ENCODE results near the gene ARHGEF11. TPM values are rescaled to one million over a fixed set of nuclear protein-coding genes. Genes with fewer than 3 reads are reported as not detected.

The ARHGEF11 gene
- total and polyA plus RNA-seq, 9 of the 15 experiments (the other 6 are each of a cell fraction or from before 2014, with no cell fraction given) = 0.14 to 15.5 (median 9.0) TPM

GRCh38 chr1:156914440-156914856, 131.1 kb downstream of the ARHGEF11 start (continued):
- TF ChIP-seq, protein P1, sequence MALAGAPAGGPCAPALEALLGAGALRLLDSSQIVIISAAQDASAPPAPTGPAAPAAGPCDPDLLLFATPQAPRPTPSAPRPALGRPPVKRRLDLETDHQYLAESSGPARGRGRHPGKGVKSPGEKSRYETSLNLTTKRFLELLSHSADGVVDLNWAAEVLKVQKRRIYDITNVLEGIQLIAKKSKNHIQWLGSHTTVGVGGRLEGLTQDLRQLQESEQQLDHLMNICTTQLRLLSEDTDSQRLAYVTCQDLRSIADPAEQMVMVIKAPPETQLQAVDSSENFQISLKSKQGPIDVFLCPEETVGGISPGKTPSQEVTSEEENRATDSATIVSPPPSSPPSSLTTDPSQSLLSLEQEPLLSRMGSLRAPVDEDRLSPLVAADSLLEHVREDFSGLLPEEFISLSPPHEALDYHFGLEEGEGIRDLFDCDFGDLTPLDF (CRISPR knock-in tag; IDR thresholded peaks at IDR 0.05) = no peak
- TF ChIP-seq, protein P2, sequence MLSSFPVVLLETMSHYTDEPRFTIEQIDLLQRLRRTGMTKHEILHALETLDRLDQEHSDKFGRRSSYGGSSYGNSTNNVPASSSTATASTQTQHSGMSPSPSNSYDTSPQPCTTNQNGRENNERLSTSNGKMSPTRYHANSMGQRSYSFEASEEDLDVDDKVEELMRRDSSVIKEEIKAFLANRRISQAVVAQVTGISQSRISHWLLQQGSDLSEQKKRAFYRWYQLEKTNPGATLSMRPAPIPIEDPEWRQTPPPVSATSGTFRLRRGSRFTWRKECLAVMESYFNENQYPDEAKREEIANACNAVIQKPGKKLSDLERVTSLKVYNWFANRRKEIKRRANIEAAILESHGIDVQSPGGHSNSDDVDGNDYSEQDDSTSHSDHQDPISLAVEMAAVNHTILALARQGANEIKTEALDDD (IDR thresholded peaks at IDR 0.05) = no peak
- TF ChIP-seq NCOR1 (IDR thresholded peaks at IDR 0.05) = peak; percentile 72
- TF ChIP-seq, protein P3, sequence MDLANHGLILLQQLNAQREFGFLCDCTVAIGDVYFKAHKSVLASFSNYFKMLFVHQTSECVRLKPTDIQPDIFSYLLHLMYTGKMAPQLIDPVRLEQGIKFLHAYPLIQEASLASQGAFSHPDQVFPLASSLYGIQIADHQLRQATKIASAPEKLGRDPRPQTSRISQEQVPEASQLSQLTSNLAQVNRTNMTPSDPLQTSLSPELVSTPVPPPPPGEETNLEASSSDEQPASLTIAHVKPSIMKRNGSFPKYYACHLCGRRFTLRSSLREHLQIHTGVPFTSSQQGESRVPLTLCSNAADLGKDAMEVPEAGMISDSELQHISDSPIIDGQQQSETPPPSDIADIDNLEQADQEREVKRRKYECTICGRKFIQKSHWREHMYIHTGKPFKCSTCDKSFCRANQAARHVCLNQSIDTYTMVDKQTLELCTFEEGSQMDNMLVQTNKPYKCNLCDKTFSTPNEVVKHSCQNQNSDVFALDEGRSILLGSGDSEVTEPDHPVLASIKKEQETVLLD (IDR thresholded peaks at IDR 0.05) = peak; percentile 68
- peak; percentile 65 for TF ChIP-seq NEUROD1 (IDR thresholded peaks at IDR 0.05; ENCODE audit: borderline replicate concordance, low read depth, low read length, partially characterized antibody)
- peak; percentile 90 for TF ChIP-seq ARID1B (IDR thresholded peaks at IDR 0.05)
- no peak for TF ChIP-seq TEAD1 (CRISPR knock-in tag; IDR thresholded peaks at IDR 0.05)
- TF ChIP-seq MECOM (CRISPR knock-in tag; IDR thresholded peaks at IDR 0.05) = peak; percentile 97
- TF ChIP-seq NFYB (IDR thresholded peaks at IDR 0.05; ENCODE audit: extremely low read depth, insufficient read length) = no peak
- no peak for TF ChIP-seq POLR3A (IDR thresholded peaks at IDR 0.05; ENCODE audit: borderline replicate concordance, extremely low read depth, insufficient read depth, insufficient read length)
- TF ChIP-seq BACH1 (tag; IDR thresholded peaks at IDR 0.05) = no peak
- TF ChIP-seq RNF219 (CRISPR knock-in tag; IDR thresholded peaks at IDR 0.05) = no peak
- no peak for TF ChIP-seq SAFB (IDR thresholded peaks at IDR 0.05; ENCODE audit: borderline replicate concordance, low read depth, low read length)
- no peak for TF ChIP-seq ESRRB (CRISPR knock-in tag; IDR thresholded peaks at IDR 0.05; ENCODE audit: borderline replicate concordance)
- TF ChIP-seq ZNF609 (CRISPR knock-in tag; IDR thresholded peaks at IDR 0.05; ENCODE audit: borderline replicate concordance) = no peak
- no peak for TF ChIP-seq PPARD (CRISPR knock-in tag; IDR thresholded peaks at IDR 0.05)
- peak; percentile 45 for TF ChIP-seq RBBP5 (IDR thresholded peaks at IDR 0.05; ENCODE audit: borderline replicate concordance, insufficient read depth, low read length, poor library complexity, severe bottlenecking)
- no peak for TF ChIP-seq ZNF695 (CRISPR knock-in tag; IDR thresholded peaks at IDR 0.05)

Measured in K562 (cell line).